Effector memory CD8-positive, alpha-beta T cell (primary cell): ENCODE results near the gene STEAP4.

Source experiments
- ATAC-seq: fragments of 150-1000 bp; cut with Tn5 transposase; replicated peaks from 2 replicates; pipeline ENCODE4 v1.10.0; 2021; ENCODE audit warnings: mild to moderate bottlenecking, moderate library complexity
- DNase-seq, 3 experiments: peaks; one replicate each; pipeline ENCODE4 v3.0.0; 2021
- H3K27ac Mint-ChIP-seq, 2 donors: one replicate each; pipeline ENCODE4 v1.8.0; 2022; ENCODE audit warnings: mild to moderate bottlenecking in 2 of 2, mixed read lengths in 2 of 2, moderate library complexity in 2 of 2
- H3K27me3 Mint-ChIP-seq, 2 donors: one replicate each; pipeline ENCODE4 v1.8.0; 2022; ENCODE audit warnings: mixed read lengths in 2 of 2
- H3K36me3 Mint-ChIP-seq: one replicate; pipeline ENCODE4 v1.8.0; 2022; ENCODE audit warnings: mild to moderate bottlenecking, moderate library complexity, mixed read lengths; ENCODE audit not compliant: insufficient read depth
- H3K4me1 Mint-ChIP-seq, 2 donors: one replicate each; pipeline ENCODE4 v1.8.0; 2022; ENCODE audit warnings: low read depth in 2 of 2, mixed read lengths in 2 of 2
- H3K4me3 Mint-ChIP-seq, 2 donors: one replicate each; pipeline ENCODE4 v1.8.0; 2022; ENCODE audit warnings: mild to moderate bottlenecking in 2 of 2, mixed read lengths in 2 of 2, moderate library complexity in 2 of 2
- H3K9me3 Mint-ChIP-seq, 2 donors: one replicate each; pipeline ENCODE4 v1.8.0; 2022; ENCODE audit warnings: mixed read lengths in 2 of 2
- total RNA-seq, 9 experiments: gene quantifications; one replicate each; lab custom pipeline; 2026; lab: John Stamatoyannopoulos, UW

Gene STEAP4
- total RNA-seq: 0 reads per million in 9 experiments

GRCh38 chr7:88306590-88307048 lies at the start of gene STEAP4:
TSS of gene STEAP4 (minus strand) at chr7:88306894. CDS start at chr7:88284269, 22,625 bp downstream.
- H3K4me3 Mint-ChIP-seq: no peak within 1 kb of the TSS
- DNase-seq (no peak), ATAC-seq (no peak)
- peaks cover 4% of the 10 kb centered on the region in 2 donors for H3K4me1 Mint-ChIP-seq
- peaks cover 13 to 46% of the 10 kb centered on the region in 2 donors for H3K27me3 Mint-ChIP-seq
- no peak within 1 kb of the TSS for H3K27ac Mint-ChIP-seq
- H3K36me3 Mint-ChIP-seq: no peaks in the 10 kb centered on the region
- H3K9me3 Mint-ChIP-seq: no peaks in the 10 kb centered on the region

- Mint-ChIP-seq H3K27ac (no peak overlapping the region), H3K36me3 (no peaks in the 10 kb centered on the region), H3K4me3 (no peak overlapping the region), H3K9me3 (no peaks in the 10 kb centered on the region), H3K4me1 (peaks cover 0 to 3% of the 10 kb centered on the region in 2 donors), H3K27me3 (peaks cover 6 to 12% of the 10 kb centered on the region in 2 donors)
- ATAC-seq (no peak), DNase-seq (no peak)
Observed at GRCh38 chr7:88355011-88355410, 48.3 kb upstream of the STEAP4 start.

- Mint-ChIP-seq H3K27ac (no peak overlapping the region), H3K36me3 (no peaks in the 10 kb centered on the region), H3K9me3 (no peaks in the 10 kb centered on the region), H3K4me3 (no peak overlapping the region), H3K4me1 (no peaks in the 10 kb centered on the region), H3K27me3 (peaks cover 27 to 36% of the 10 kb centered on the region in 2 donors)
- ATAC-seq (no peak), DNase-seq (no peak)
Observed at GRCh38 chr7:88350118-88350517, 43.4 kb upstream of the STEAP4 start.

GRCh38 chr7:88347517-88347916 lies 40.8 kb upstream of the STEAP4 start:
- H3K4me1 Mint-ChIP-seq: no peaks in the 10 kb centered on the region
- H3K27me3 Mint-ChIP-seq: peaks cover 28 to 39% of the 10 kb centered on the region in 2 donors
- no peaks in the 10 kb centered on the region for H3K36me3 Mint-ChIP-seq
- DNase-seq (no peak), ATAC-seq (no peak)
- H3K27ac Mint-ChIP-seq: no peak overlapping the region
- no peaks in the 10 kb centered on the region for H3K9me3 Mint-ChIP-seq
- no peak overlapping the region for H3K4me3 Mint-ChIP-seq

- no peak overlapping the region for H3K27ac Mint-ChIP-seq
Observed at GRCh38 chr7:88347090-88347489, 40.4 kb upstream of the STEAP4 start.

GRCh38 chr7:88346357-88346756 lies 39.7 kb upstream of the STEAP4 start:
- no peak overlapping the region for H3K4me3 Mint-ChIP-seq

More at GRCh38 chr7:88347090-88347489, 40.4 kb upstream of the STEAP4 start:
- DNase-seq (no peak), ATAC-seq (no peak)
- no peaks in the 10 kb centered on the region for H3K36me3 Mint-ChIP-seq
- H3K9me3 Mint-ChIP-seq: no peaks in the 10 kb centered on the region
- no peaks in the 10 kb centered on the region for H3K4me1 Mint-ChIP-seq
- H3K4me3 Mint-ChIP-seq: no peak overlapping the region
- H3K27me3 Mint-ChIP-seq: peaks cover 28 to 39% of the 10 kb centered on the region in 2 donors

GRCh38 chr7:88344956-88345832 lies 38.5 kb upstream of the STEAP4 start:
- Mint-ChIP-seq H3K27ac (no peak overlapping the region), H3K27me3 (peaks cover 38 to 43% of the 10 kb centered on the region in 2 donors), H3K36me3 (no peaks in the 10 kb centered on the region), H3K9me3 (no peaks in the 10 kb centered on the region), H3K4me1 (no peaks in the 10 kb centered on the region), H3K4me3 (no peak overlapping the region)
- no peak for ATAC-seq
- no peak for DNase-seq

More at GRCh38 chr7:88346357-88346756, 39.7 kb upstream of the STEAP4 start:
- ATAC-seq (no peak), DNase-seq (no peak)
- Mint-ChIP-seq H3K9me3 (no peaks in the 10 kb centered on the region), H3K36me3 (no peaks in the 10 kb centered on the region), H3K4me1 (no peaks in the 10 kb centered on the region), H3K27me3 (peaks cover 33 to 40% of the 10 kb centered on the region in 2 donors), H3K27ac (no peak overlapping the region)

GRCh38 chr7:88344271-88344670 lies 37.6 kb upstream of the STEAP4 start:
- DNase-seq (no peak), ATAC-seq (no peak)
- no peak overlapping the region for H3K4me3 Mint-ChIP-seq
- H3K27ac Mint-ChIP-seq: no peak overlapping the region
- H3K27me3 Mint-ChIP-seq: peaks cover 38 to 43% of the 10 kb centered on the region in 2 donors
- no peaks in the 10 kb centered on the region for H3K9me3 Mint-ChIP-seq
- H3K36me3 Mint-ChIP-seq: no peaks in the 10 kb centered on the region
- H3K4me1 Mint-ChIP-seq: no peaks in the 10 kb centered on the region

- Mint-ChIP-seq H3K4me3 (no peak overlapping the region), H3K27me3 (peaks cover 10 to 22% of the 10 kb centered on the region in 2 donors), H3K4me1 (no peaks in the 10 kb centered on the region), H3K27ac (no peak overlapping the region), H3K9me3 (no peaks in the 10 kb centered on the region), H3K36me3 (no peaks in the 10 kb centered on the region)
- no peak for ATAC-seq
- DNase-seq: no peak
Observed at GRCh38 chr7:88339195-88339922, 32.7 kb upstream of the STEAP4 start.

- ATAC-seq (no peak), DNase-seq (no peak)
- no peaks in the 10 kb centered on the region for H3K36me3 Mint-ChIP-seq
- H3K9me3 Mint-ChIP-seq: no peaks in the 10 kb centered on the region
- H3K4me3 Mint-ChIP-seq: no peak overlapping the region
- H3K4me1 Mint-ChIP-seq: no peaks in the 10 kb centered on the region
- H3K27me3 Mint-ChIP-seq: peaks cover 10 to 26% of the 10 kb centered on the region in 2 donors
- H3K27ac Mint-ChIP-seq: no peak overlapping the region
Observed at GRCh38 chr7:88338503-88338902, 31.8 kb upstream of the STEAP4 start.

GRCh38 chr7:88337572-88337971 lies 30.9 kb upstream of the STEAP4 start:
- H3K4me1 Mint-ChIP-seq: no peaks in the 10 kb centered on the region
- ATAC-seq: no peak
- peaks cover 18 to 31% of the 10 kb centered on the region in 2 donors for H3K27me3 Mint-ChIP-seq
- no peak overlapping the region for H3K27ac Mint-ChIP-seq
- no peaks in the 10 kb centered on the region for H3K36me3 Mint-ChIP-seq
- H3K4me3 Mint-ChIP-seq: no peak overlapping the region
- H3K9me3 Mint-ChIP-seq: no peaks in the 10 kb centered on the region
- no peak for DNase-seq

- DNase-seq: no peak
- no peaks in the 10 kb centered on the region for H3K4me1 Mint-ChIP-seq
- peaks cover 8 to 13% of the 10 kb centered on the region in 2 donors for H3K27me3 Mint-ChIP-seq
- no peaks in the 10 kb centered on the region for H3K9me3 Mint-ChIP-seq
- H3K36me3 Mint-ChIP-seq: no peaks in the 10 kb centered on the region
- ATAC-seq: no peak
- no peak overlapping the region for H3K27ac Mint-ChIP-seq
- no peak overlapping the region for H3K4me3 Mint-ChIP-seq
Observed at GRCh38 chr7:88331322-88331721, 24.6 kb upstream of the STEAP4 start.

- no peak for DNase-seq
- no peak overlapping the region for H3K4me3 Mint-ChIP-seq
- H3K27ac Mint-ChIP-seq: no peak overlapping the region
- peaks cover 8 to 9% of the 10 kb centered on the region in 2 donors for H3K27me3 Mint-ChIP-seq
- no peaks in the 10 kb centered on the region for H3K36me3 Mint-ChIP-seq
- ATAC-seq: no peak
- H3K4me1 Mint-ChIP-seq: no peaks in the 10 kb centered on the region
- no peaks in the 10 kb centered on the region for H3K9me3 Mint-ChIP-seq
Observed at GRCh38 chr7:88329532-88330463, 23.1 kb upstream of the STEAP4 start.
